K562 (cell line): ENCODE results near the gene EPHB1.

ENCODE experiments used
- CEBPB ChIP-seq: fragments of 450-650 bp; IDR thresholded peaks from 2 replicates; pipeline ENCODE4 v1.6.1; 2016; ENCODE audit warnings: missing genetic modification characterization, missing compliant biosample characterization
- CTCF ChIP-seq, 3 experiments: IDR thresholded peaks in 2 of 3; conservative IDR thresholded peaks in 1 of 3; 2 replicates each; pipeline ENCODE4 v1.5.1; 2011 to 2012; ENCODE audit warnings: low read length in 3 of 3, mild to moderate bottlenecking in 3 of 3, control low read depth in 2 of 3, improper control_type of control experiment in 1 of 3, inconsistent platforms in 1 of 3, low read depth in 1 of 3, mixed read lengths in 1 of 3, moderate library complexity in 1 of 3; ENCODE audit not compliant: insufficient read depth in 2 of 3
- DNMT1 ChIP-seq: fragments of 450-650 bp; IDR thresholded peaks from 2 replicates; pipeline ENCODE4 v1.6.1; 2016; ENCODE audit warnings: antibody characterized with exemption, mild to moderate bottlenecking
- EP300 ChIP-seq: IDR thresholded peaks from 2 replicates; pipeline ENCODE4 v1.6.1; 2012; ENCODE audit warnings: low read length, improper control_type of control experiment
- FOXK2 ChIP-seq, 2 experiments: fragments of 450-650 bp; IDR thresholded peaks in 1 of 2; conservative IDR thresholded peaks in 1 of 2; 2 replicates each; pipeline ENCODE4 v1.6.1; 2016; ENCODE audit warnings: low read depth in 2 of 2, mild to moderate bottlenecking in 1 of 2
- GTF3C2 ChIP-seq: IDR thresholded peaks from 3 replicates; pipeline ENCODE4 v1.6.1; 2011; ENCODE audit warnings: borderline replicate concordance, mild to moderate bottlenecking, moderate library complexity; ENCODE audit not compliant: insufficient read length; ENCODE audit errors: extremely low read depth
- MAFG ChIP-seq: fragments of 450-650 bp; conservative IDR thresholded peaks from 2 replicates; pipeline ENCODE4 v1.6.1; 2016; ENCODE audit warnings: missing genetic modification characterization, missing compliant biosample characterization
- NFRKB ChIP-seq: fragments of 450-650 bp; IDR thresholded peaks from 2 replicates; pipeline ENCODE4 v1.6.1; 2016; ENCODE audit warnings: low read depth
- POLR2A ChIP-seq: fragments of 450-650 bp; conservative IDR thresholded peaks from 2 replicates; pipeline ENCODE4 v1.6.1; 2016
- TCF7L2 ChIP-seq: fragments of 150-350 bp; IDR thresholded peaks from 2 replicates; pipeline ENCODE4 v1.6.1; 2016; ENCODE audit warnings: low read depth, mild to moderate bottlenecking, low read length, moderate library complexity
- ZNF384 ChIP-seq: IDR thresholded peaks from 2 replicates; pipeline ENCODE4 v1.6.1; 2012; ENCODE audit warnings: low read depth, low read length, improper control_type of control experiment
- ZNF780A ChIP-seq: fragments of 250-450 bp; sonication (Bioruptor Pico); IDR thresholded peaks from 2 replicates; pipeline ENCODE4 v1.5.0; 2021; ENCODE audit warnings: mild to moderate bottlenecking
- TF ChIP-seq, protein P1 (sequence below): fragments of 450-650 bp; IDR thresholded peaks from 2 replicates; pipeline ENCODE4 v1.6.1; 2016

GRCh38 chr3:134894533-134894932 is 99.5 kb downstream of the EPHB1 start:
- TF ChIP-seq DNMT1 = no peak
- no peak for TF ChIP-seq NFRKB
- no peak for TF ChIP-seq FOXK2 (conservative IDR thresholded peaks at IDR 0.05 in 1 of 2, IDR thresholded peaks at IDR 0.05 in 1 of 2; ENCODE audit: low read depth in 2 of 2)
- no peak for TF ChIP-seq EP300
- TF ChIP-seq CTCF (IDR thresholded peaks at IDR 0.05 in 2 of 3, conservative IDR thresholded peaks at IDR 0.05 in 1 of 3; ENCODE audit: insufficient read depth in 2 of 3, low read depth in 1 of 3, low read length in 3 of 3) = no peak
- no peak for TF ChIP-seq MAFG (tag)
- TF ChIP-seq TCF7L2 = no peak
- TF ChIP-seq, protein P1, sequence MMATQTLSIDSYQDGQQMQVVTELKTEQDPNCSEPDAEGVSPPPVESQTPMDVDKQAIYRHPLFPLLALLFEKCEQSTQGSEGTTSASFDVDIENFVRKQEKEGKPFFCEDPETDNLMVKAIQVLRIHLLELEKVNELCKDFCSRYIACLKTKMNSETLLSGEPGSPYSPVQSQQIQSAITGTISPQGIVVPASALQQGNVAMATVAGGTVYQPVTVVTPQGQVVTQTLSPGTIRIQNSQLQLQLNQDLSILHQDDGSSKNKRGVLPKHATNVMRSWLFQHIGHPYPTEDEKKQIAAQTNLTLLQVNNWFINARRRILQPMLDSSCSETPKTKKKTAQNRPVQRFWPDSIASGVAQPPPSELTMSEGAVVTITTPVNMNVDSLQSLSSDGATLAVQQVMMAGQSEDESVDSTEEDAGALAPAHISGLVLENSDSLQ = no peak
- no peak for TF ChIP-seq CEBPB (tag)
- TF ChIP-seq GTF3C2 = no peak
- TF ChIP-seq ZNF780A (CRISPR knock-in tag) = no peak
- TF ChIP-seq ZNF384 = no peak
- TF ChIP-seq POLR2A = no peak
